Osteocyte (in vitro differentiated cells): Measurements from ENCODE around the gene COL5A2. TPM values are rescaled to one million over a fixed set of nuclear protein-coding genes. Genes with fewer than 3 reads are reported as not detected.

ENCODE experiments used
- DNase-seq: peaks from one replicate; pipeline ENCODE4 v3.0.0; 2021; ENCODE audit warnings: mixed read lengths; ENCODE audit not compliant: unreplicated experiment; ENCODE audit errors: extremely low spot score
- H3K27ac Mint-ChIP-seq: one replicate; pipeline ENCODE4 v1.8.0; 2021; ENCODE audit warnings: mild to moderate bottlenecking, mixed read lengths; ENCODE audit not compliant: unreplicated experiment
- H3K27me3 Mint-ChIP-seq: one replicate; pipeline ENCODE4 v1.8.0; 2021; ENCODE audit warnings: mixed read lengths; ENCODE audit not compliant: unreplicated experiment
- H3K36me3 Mint-ChIP-seq: one replicate; pipeline ENCODE4 v1.8.0; 2021; ENCODE audit warnings: mixed read lengths; ENCODE audit not compliant: unreplicated experiment
- H3K4me1 Mint-ChIP-seq: one replicate; pipeline ENCODE4 v1.8.0; 2021; ENCODE audit warnings: mixed read lengths; ENCODE audit not compliant: unreplicated experiment
- H3K4me3 Mint-ChIP-seq: one replicate; pipeline ENCODE4 v1.8.0; 2021; ENCODE audit warnings: mild to moderate bottlenecking, moderate library complexity, mixed read lengths; ENCODE audit not compliant: unreplicated experiment
- H3K9me3 Mint-ChIP-seq: one replicate; pipeline ENCODE4 v1.8.0; 2021; ENCODE audit warnings: mixed read lengths; ENCODE audit not compliant: unreplicated experiment
- CTCF ChIP-seq: fragments of 200-600 bp; sonication (generic); IDR thresholded peaks from 2 replicates; pipeline ENCODE4 v1.5.0; 2021; ENCODE audit warnings: antibody characterized with exemption, mild to moderate bottlenecking, moderate library complexity
- total RNA-seq: library from RNA; stranded (reverse); gene quantifications from 2 replicates; pipeline ENCODE4 v1.2.1, GENCODE V29; 2021

Gene COL5A2
- total RNA-seq, 1 donor from 2014 or later: 1,873 TPM

DNA sequence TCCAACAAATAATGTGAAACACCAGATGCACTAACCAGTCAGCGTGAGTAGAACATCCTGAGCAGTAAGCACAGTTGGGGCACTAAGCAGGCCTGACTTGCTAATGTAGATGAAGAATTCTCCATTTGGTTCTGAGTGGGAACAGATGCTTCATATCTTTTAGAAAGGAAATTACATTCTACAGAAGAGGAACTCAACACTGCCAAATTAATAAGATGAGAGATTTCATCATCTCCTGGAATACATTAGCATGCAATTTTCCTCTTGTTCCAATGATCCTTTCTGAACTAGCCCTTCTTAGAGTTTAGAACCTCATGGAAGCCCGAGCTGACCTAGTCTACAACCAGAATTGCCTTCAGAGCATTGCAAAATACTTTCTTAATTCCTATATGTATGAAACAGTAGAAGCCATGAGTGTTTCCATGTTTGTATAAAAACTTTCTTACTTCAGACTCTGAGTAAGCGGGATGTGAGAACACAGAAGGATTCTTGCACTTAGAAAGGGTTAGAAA, 34.8 kb downstream of the COL5A2 start:
- no peak for TF ChIP-seq CTCF
- Mint-ChIP-seq H3K27me3 (no peaks in the 10 kb centered on the region), H3K9me3 (no peaks in the 10 kb centered on the region), H3K27ac (no peak overlapping the region), H3K4me3 (no peak overlapping the region), H3K36me3 (peaks cover 34% of the 10 kb centered on the region), H3K4me1 (peaks cover 82% of the 10 kb centered on the region)
- DNase-seq: no peak

DNA sequence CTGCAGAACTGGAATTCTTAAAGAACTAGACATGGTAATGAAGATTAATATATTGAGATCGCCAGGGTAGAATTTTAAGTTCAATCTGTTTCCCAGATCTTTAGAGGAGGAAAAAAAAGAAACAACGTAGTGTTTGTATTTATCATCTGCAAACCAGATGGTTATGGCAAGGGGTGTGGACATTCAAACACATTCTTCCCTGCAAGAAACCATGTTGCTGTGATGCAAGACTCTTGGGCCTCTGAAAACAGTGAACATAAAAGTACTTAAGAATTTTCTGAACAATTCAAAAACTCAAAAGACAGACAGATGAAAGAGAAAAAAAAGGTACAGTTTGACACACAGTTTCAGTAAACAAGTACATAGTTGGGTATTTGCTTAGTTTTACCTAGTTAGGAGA, 35.6 kb downstream of the COL5A2 start:
- Mint-ChIP-seq H3K9me3 (no peaks in the 10 kb centered on the region), H3K4me1 (peaks cover 78% of the 10 kb centered on the region), H3K27ac (peak overlapping the region; percentile 69), H3K27me3 (no peaks in the 10 kb centered on the region), H3K36me3 (peaks cover 37% of the 10 kb centered on the region), H3K4me3 (peak overlapping the region; percentile 20)
- no peak for TF ChIP-seq CTCF
- no peak for DNase-seq

DNA sequence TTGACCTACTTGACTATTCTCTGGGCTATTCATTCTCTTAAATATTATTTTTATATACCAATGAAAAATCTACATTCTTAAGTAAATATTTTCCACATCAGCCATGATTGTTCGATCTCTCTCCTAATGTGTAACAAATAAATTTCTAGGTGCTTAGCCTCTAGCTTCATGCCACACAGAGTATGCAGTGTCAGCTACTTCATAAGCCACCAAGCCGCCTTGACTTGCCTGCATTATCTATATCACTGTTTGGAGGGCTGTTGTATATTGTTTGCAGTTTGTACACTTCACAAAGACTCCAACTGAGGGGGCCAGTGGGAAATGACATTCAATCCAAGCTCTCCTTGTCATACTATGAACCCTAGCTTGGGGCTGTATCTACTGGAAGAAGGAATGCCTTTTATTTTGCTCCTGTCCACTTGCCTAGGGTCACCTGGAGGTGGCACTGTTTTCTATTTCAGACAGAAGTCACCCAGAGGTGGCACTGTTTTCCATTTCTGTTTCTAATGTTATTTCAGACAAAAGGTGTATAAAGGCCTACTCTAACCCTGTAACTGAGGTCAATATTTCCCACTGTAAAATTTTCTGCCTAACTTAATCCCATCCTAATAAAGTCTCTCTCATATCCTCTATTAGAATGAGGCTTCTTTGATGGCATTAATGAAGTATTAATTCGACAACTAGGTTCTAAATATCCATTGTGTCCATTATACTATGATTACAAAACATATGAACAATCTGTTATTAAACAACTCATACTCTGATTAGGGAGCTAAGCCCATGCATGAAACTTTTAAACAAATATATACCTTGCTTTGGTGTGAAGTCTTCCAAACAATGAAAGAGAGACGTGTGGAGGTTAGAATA, 36.4 kb downstream of the COL5A2 start:
- peaks cover 42% of the 10 kb centered on the region for H3K36me3 Mint-ChIP-seq
- peak; percentile 61 for TF ChIP-seq CTCF
- peak overlapping the region; percentile 69 for H3K27ac Mint-ChIP-seq
- no peaks in the 10 kb centered on the region for H3K9me3 Mint-ChIP-seq
- DNase-seq: no peak
- no peak overlapping the region for H3K4me3 Mint-ChIP-seq
- no peaks in the 10 kb centered on the region for H3K27me3 Mint-ChIP-seq
- H3K4me1 Mint-ChIP-seq: peaks cover 79% of the 10 kb centered on the region

GRCh38 chr2:189138800-189139199, 40.8 kb downstream of the COL5A2 start:
- no peak overlapping the region for H3K4me3 Mint-ChIP-seq
- H3K9me3 Mint-ChIP-seq: no peaks in the 10 kb centered on the region
- H3K27ac Mint-ChIP-seq: peak overlapping the region; percentile 27
- no peak for DNase-seq
- H3K4me1 Mint-ChIP-seq: peaks cover 74% of the 10 kb centered on the region
- peaks cover 26% of the 10 kb centered on the region for H3K36me3 Mint-ChIP-seq
- TF ChIP-seq CTCF: no peak
- H3K27me3 Mint-ChIP-seq: no peaks in the 10 kb centered on the region

GRCh38 chr2:189137519-189137918, 42.0 kb downstream of the COL5A2 start:
- no peak for TF ChIP-seq CTCF
- H3K27ac Mint-ChIP-seq: peak overlapping the region; percentile 52
- peaks cover 69% of the 10 kb centered on the region for H3K4me1 Mint-ChIP-seq
- no peaks in the 10 kb centered on the region for H3K9me3 Mint-ChIP-seq
- peaks cover 25% of the 10 kb centered on the region for H3K36me3 Mint-ChIP-seq
- H3K4me3 Mint-ChIP-seq: no peak overlapping the region
- no peaks in the 10 kb centered on the region for H3K27me3 Mint-ChIP-seq
- DNase-seq: no peak
